Spinal cord (tissue), 10 donors: ENCODE results near the gene KCNH1. TPM values are rescaled to one million over a fixed set of nuclear protein-coding genes. Genes with fewer than 3 reads are reported as not detected.

Source experiments
- DNase-seq, 6 donors: peaks; one replicate each; pipeline versions ENCODE4 v3.0.0 to v3.0.0-alpha.2; 2013 to 2015; ENCODE audit warnings: low spot score in 6 of 6, low read depth in 4 of 6
- H3K27ac ChIP-seq: one replicate; pipeline ENCODE4 v1.5.1; 2013; ENCODE audit warnings: low read depth, low read length, control low read depth
- H3K27me3 ChIP-seq: one replicate; pipeline ENCODE4 v1.6.1; 2013; ENCODE audit warnings: low read length; ENCODE audit not compliant: control insufficient read depth, insufficient read depth
- H3K36me3 ChIP-seq: one replicate; pipeline ENCODE4 v1.6.1; 2013; ENCODE audit warnings: low read length; ENCODE audit not compliant: control insufficient read depth, insufficient read depth
- H3K4me1 ChIP-seq: one replicate; pipeline ENCODE4 v1.6.1; 2013; ENCODE audit warnings: low read length; ENCODE audit not compliant: control insufficient read depth, insufficient read depth
- H3K4me3 ChIP-seq: one replicate; pipeline ENCODE4 v1.5.1; 2013; ENCODE audit warnings: low read depth, low read length, control low read depth
- H3K9me3 ChIP-seq: one replicate; pipeline ENCODE4 v1.6.1; 2013; ENCODE audit warnings: low read length; ENCODE audit not compliant: control insufficient read depth, insufficient read depth
- WGBS: methylation state at CpG from one replicate; pipeline ENCODE4 v1.1.5; 2013; ENCODE audit warnings: missing lambda C conversion rate; ENCODE audit not compliant: insufficient coverage; 5-methylcytosine and 5-hydroxymethylcytosine counted together
- polyA plus RNA-seq, 2 donors: library from polyadenylated mRNA; unstranded; fragments of 120-200 nt; gene quantifications; one replicate each; pipeline ENCODE4 v1.2.1, GENCODE V29; 2013; ENCODE audit not compliant: insufficient read length in 2 of 2
- total RNA-seq, 2 donors: library from RNA; depleted of rRNA in 1 of 2; stranded (reverse); fragments of 120-200 nt in 1 of 2; fragments of >200 nt in 1 of 2; gene quantifications; one replicate each; pipeline versions ENCODE4 v1.2.3 to v1.2.4, GENCODE V29; 2013 to 2014
- donor health status: healthy.

KCNH1 gene
- total and polyA plus RNA-seq, 4 donors: 2.6 to 8.6 (median 3.8) TPM

- Histone ChIP-seq H3K9me3 (no peaks in the 10 kb centered on the region), H3K4me1 (peaks cover 3% of the 10 kb centered on the region), H3K4me3 (no peak overlapping the region), H3K36me3 (no peaks in the 10 kb centered on the region), H3K27me3 (no peaks in the 10 kb centered on the region), H3K27ac (no peak overlapping the region)
- DNase-seq: no peak
- WGBS: 100% methylated on average over 2 of the region's 3 CpGs
Observed at GRCh38 chr1:210633140-210633539, 500.8 kb downstream of the KCNH1 start.

DNA sequence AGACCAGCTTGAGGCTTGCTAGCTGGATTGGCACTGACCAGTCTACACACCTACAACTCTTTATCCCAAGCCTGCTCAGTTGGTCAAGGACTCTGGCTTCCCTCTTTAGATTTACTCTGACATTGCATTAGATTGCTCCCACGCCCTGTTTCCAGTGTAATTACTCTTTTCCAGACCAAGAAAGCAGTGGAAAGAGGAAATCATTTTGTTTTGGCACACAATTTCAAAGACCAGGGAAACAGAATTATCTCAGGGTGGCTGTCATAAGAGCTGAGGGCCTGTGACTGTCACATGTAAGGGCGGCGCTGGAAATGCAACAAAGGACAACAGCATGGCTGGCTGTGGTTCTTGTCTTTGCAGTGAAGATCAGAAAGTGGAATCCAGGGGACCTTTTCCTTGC, 502.5 kb downstream of the KCNH1 start:
- H3K27me3 ChIP-seq: no peaks in the 10 kb centered on the region
- H3K27ac ChIP-seq: no peak overlapping the region
- no peak overlapping the region for H3K4me3 ChIP-seq
- H3K36me3 ChIP-seq: no peaks in the 10 kb centered on the region
- DNase-seq: no peak
- no peaks in the 10 kb centered on the region for H3K9me3 ChIP-seq
- H3K4me1 ChIP-seq: peaks cover 3% of the 10 kb centered on the region
- no CpG with 5 or more reads among the region's 3 CpGs for WGBS

GRCh38 chr1:210629276-210629675, 504.7 kb downstream of the KCNH1 start:
- no peak for DNase-seq
- H3K4me1 ChIP-seq: peaks cover 3% of the 10 kb centered on the region
- H3K27ac ChIP-seq: no peak overlapping the region
- no peaks in the 10 kb centered on the region for H3K27me3 ChIP-seq
- no peak overlapping the region for H3K4me3 ChIP-seq
- no peaks in the 10 kb centered on the region for H3K9me3 ChIP-seq
- no peaks in the 10 kb centered on the region for H3K36me3 ChIP-seq
- 63% methylated on average over 1 of the region's 2 CpGs for WGBS

GRCh38 chr1:210627755-210628154, 506.2 kb downstream of the KCNH1 start:
- peak in 1 of 6 donors; percentile 30 for DNase-seq
- Histone ChIP-seq H3K9me3 (no peaks in the 10 kb centered on the region), H3K4me3 (no peak overlapping the region), H3K4me1 (no peaks in the 10 kb centered on the region), H3K36me3 (no peaks in the 10 kb centered on the region), H3K27me3 (no peaks in the 10 kb centered on the region), H3K27ac (no peak overlapping the region)

Other genes starting within 250 kb of the KCNH1 start
- 10 to 100 TPM; 54.1 to 57.7 TPM for gene RCOR3, start 125.2 kb upstream of the KCNH1 start, total RNA-seq
- gene RCOR3, start 125.2 kb upstream of the KCNH1 start, polyA plus RNA-seq: 10 to 100 TPM; 74.5 to 77.2 TPM
- 10 to 100 TPM; 18.8 to 31.0 TPM for gene TRAF5, start 192.7 kb upstream of the KCNH1 start, total RNA-seq
- gene TRAF5, start 192.7 kb upstream of the KCNH1 start, polyA plus RNA-seq: 10 to 100 TPM in 1 of 2 donors, 1 to 10 TPM in 1; 8.9 to 15.6 TPM